ENCODE measurements around the gene SNX25.
A peak's percentile ranks its signal among the peaks of the same experiment; 100 is the strongest.

DNA sequence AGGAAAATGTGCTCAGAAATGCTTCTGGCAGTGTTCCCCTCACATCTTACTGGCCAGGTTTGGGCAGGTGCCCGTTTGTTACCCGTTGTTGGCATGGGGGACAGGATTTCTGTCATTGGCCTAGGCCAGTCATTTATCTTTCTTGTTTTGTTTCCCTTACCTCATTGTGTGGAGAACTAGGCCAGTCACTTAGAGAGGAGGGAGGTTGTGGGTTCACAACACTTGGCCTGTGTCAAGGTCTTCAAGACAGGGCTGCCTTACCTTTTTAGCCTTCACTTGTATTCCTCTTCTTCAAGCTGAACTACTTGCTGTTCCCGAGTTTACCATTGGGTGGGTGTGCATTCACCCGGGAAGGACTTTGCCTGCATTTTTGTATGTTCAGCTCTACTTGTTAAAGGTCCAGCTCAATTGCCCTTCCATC is 17.7 kb downstream of the SNX25 start:
- TF ChIP-seq, protein P1, sequence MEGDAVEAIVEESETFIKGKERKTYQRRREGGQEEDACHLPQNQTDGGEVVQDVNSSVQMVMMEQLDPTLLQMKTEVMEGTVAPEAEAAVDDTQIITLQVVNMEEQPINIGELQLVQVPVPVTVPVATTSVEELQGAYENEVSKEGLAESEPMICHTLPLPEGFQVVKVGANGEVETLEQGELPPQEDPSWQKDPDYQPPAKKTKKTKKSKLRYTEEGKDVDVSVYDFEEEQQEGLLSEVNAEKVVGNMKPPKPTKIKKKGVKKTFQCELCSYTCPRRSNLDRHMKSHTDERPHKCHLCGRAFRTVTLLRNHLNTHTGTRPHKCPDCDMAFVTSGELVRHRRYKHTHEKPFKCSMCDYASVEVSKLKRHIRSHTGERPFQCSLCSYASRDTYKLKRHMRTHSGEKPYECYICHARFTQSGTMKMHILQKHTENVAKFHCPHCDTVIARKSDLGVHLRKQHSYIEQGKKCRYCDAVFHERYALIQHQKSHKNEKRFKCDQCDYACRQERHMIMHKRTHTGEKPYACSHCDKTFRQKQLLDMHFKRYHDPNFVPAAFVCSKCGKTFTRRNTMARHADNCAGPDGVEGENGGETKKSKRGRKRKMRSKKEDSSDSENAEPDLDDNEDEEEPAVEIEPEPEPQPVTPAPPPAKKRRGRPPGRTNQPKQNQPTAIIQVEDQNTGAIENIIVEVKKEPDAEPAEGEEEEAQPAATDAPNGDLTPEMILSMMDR (IDR thresholded peaks at IDR 0.05) = peak in 1 of 3 experiments; percentile 23
- TF ChIP-seq POLR2A (IDR thresholded peaks at IDR 0.05; ENCODE audit: low read depth) (no peak), EP300 (IDR thresholded peaks at IDR 0.05) (no peak), POLR2AphosphoS5 (IDR thresholded peaks at IDR 0.05) (peak in 1 of 2 donors; percentile 29)

Measured in esophagus muscularis mucosa (tissue), 4 donors.